Stimulated activated CD8-positive, alpha-beta memory T cell treated with anti-CD3 and anti-CD28 coated beads, Interleukin-2, amount 100 ng/mL, for 48 hours (primary cell): Measurements from ENCODE around the gene MAML3.

Experiments used
- DNase-seq, 2 donors: peaks; one replicate each; pipeline ENCODE4 v3.0.0-alpha.2; 2020; ENCODE audit warnings: low read depth in 2 of 2

Gene MAML3

DNA sequence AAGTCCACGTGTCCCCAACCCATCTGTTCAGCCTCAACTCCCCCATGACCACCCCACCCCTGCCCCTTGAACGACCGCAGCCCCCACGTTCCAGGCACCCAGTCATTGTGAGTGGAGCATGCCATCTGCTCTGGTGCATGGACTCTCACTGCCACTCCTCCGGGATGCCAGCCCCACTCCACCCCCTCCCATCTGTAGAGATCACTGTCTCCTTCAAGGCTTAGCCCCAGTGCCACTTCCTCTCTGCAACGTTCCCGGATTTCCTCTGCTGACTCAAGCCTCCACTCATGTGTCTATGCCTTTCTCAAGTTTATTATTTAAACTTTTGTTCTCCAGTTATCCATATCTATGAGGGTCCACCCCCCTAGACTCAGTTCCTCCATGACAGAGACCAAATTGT, 54.0 kb downstream of the MAML3 start:
- no peak for DNase-seq

DNA sequence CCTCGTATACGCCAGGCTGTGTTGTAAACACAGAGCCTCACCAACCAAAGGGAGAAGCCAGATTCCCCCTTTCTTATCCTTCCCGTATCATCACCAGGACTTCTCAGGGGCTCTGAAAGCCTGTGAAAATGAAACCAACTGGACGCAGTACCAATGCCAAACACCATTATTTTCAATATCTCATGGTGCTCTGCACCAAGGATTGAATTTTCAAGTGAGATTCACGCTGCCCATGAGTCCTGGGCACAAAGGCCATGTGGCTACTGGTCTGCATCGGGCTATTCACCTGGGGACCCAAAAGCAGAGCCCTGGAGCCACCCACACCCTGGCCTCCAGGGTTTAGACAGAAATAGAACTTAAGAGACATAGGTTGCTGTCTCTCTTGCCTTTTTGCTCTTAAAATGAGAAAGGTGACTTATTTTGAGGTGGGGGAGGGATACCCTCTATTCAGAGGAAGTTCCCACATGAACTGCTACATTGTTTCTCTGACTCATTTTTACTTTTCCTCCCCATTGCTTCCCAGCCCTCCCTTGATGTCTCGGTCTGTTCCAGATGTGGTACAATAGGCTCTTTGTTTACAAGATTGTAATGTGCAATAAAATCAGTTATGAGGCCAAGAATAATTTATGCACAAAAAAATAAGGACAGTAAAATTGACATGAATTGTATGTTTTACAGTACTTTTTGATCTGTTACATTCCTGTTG, 55.4 kb downstream of the MAML3 start:
- no peak for DNase-seq

DNA sequence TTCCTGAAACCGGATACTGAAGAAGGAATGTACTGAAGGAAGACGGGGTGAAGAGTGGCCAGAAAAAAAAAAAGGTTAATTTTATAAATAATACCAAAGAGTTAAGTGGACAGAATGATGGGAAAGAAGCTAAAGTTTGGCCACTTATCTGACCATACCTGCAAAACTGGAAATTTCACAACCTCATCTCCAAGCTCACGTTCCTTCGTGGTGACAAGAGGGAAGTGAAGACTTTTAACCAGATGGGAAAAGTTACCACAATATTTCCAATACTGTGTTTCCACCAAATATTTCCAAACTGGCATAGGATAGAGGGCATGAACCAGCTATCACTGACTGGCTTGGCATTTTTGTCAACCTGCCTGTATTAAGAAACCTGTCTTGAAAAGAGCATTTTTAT, 56.4 kb downstream of the MAML3 start:
- no peak for DNase-seq

DNA sequence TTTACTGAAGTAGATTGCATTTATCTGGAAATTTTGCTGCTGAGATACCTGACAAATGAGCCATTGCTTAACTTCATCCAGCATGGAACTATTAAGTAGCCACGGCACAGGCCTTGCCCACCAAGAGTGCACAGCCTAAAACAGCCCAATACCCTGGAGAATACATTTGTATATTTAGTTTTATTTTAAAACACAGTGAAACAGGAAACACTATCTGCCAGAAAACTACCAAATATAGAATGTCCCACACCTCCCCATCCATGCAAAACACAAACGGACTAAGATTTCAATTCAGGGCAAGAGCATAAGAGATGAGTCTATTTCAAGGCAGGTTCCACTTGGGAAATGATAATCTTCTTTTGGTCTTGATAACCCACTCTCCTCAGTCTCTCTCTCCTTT, 57.1 kb downstream of the MAML3 start:
- DNase-seq = no peak

DNA sequence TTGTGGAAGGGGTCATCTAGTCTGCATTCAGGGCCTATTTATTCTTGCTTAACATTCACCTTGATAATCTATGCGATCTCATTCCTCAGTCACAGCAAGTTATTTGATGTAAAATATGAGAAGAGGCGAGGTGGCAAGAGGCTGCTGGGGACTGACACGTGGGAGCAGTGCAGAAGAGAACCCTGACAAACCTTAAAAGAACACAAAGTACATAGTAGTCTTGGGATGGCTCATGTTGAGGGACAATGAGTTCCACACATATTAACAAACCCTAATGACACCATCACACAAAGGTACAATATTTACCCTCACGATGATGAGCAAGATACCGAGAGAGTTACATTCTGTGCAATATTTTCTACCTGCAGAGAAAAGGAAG, 57.5 kb downstream of the MAML3 start:
- DNase-seq = no peak

DNA sequence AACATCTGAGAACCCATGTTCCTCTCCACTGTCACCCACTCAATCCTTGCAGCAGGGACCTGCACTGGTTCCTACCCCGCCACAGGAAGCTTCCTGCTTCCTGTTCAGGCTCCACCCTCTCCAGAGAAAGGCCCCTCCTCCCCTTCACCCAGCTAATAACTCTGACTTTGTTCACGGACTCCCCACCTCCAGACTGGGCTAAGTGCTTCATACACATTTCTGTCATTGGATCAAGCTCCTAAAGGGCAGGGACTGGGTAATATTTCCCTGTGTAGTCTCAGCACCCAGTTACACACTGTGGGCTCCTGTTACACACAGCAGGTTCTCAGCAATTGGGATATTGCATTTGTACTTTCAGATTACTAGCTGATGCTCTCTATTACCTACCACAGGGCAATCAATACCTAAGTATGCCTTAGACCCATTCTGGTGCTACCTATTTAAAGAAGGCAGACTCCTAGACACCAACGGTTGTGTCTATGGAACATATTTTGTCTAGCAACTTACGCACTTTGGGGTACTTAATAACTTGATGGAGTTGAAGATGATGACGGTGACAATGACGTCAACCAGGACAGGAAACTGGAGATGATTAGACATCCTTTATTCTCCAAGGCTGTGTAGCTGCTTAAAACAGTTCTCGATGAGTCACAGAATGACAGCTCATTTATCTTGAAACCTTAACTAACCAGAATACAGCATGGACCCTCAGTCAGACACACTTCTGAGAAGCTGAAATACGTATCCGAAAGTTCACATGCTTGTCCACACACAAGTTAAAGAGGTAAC, 58.1 kb downstream of the MAML3 start:
- DNase-seq = peak; percentile 23 to 45

DNA sequence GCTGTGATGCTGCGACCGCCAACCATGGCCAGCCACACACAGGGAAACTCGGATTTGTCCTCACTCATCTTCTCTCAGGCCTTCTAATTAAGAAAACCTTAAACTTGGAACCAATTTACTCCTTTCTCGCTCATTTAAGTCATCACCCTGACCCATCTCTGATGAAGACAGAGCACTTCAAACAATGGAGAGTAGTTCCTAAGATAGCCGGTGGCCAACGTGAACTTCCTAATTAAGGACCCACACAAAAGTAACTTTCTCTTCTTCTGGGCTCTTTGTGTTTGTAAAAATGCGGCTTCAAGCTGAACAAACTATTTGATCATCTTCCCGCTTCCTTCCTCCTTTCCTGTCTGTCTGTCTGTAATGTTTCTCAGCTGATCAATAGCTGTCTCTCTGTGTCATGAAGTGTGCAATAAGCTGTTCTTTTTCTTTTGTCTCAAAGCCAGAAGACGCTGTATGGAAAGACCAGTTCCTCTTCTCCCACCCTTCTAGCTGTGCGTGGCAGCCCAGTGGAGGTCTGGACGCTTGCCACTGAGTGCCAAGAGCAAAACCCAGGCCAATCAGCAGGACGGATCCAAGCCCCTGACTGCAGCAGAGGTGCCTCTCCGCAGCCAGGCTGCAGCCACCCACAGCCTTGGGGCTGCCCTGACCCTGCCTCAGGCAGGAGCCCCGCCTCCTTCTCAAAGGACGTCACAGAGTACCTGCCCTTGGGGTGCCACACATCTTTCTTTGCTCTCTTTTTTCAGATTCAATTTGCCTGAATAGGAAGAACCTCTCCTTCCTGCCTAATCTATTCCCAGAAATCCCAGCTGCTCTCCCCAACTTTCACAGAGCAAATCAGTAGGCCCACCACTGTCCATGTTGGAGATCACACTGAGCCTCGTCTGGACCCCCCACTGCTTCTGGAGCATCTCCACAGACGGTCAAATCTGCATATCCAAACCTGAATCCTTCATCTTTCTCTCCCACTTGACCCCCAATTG, 59.3 kb downstream of the MAML3 start:
- peak; percentile 30 to 51 for DNase-seq

DNA sequence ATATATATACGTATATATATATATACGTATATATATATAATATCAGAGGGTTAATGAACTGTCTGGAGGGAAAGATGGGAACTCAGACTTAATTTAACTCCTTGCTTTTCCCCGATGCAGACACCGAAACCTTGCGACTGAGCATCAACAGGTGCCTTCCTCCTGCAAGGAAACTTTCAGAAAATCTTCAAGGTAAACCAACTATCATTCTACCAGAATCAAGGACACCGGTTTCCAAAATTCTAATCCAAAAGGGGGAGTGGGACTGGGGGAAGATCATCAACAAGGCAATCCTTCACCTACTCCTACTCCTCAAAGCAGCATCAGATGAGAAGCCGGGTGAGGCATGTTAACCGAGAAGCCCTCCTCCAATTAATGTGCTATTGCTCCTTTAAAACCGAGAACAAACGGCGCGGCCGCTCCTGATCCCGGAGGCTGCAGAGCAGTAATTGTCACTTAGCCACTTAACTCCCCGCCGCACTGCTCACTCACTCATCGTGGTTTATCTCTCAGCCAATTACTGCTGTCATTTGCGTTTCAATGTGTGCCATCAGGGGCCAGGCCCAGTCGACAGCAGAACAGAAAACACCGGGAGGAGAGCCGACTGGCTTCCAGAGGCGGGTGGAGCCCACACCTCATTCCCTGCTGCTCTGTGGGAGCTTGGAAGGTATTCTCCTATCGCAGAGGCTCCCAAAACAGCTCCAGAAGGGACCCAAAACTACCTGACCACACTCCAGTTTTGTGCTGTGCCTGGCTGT, 61.7 kb downstream of the MAML3 start:
- DNase-seq = no peak

DNA sequence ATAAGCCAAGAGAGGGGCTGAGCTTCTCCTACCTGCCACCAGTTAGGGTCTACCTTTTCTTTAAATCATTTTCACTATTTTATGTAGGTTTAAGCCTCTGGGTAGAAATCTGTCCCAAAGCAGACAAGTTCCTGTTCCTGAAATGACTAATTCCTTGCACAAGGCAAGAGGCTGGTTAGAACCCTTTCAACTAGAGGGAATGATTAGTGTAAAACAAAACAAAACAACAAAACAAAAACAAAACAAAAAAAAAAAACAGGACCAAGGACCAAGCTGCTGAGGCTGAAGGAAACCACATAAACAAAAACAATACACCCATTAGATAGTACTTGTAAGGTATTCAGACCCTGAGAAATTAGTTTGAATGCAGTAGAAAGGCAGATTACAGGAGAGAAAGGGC, 62.7 kb downstream of the MAML3 start:
- no peak for DNase-seq

DNA sequence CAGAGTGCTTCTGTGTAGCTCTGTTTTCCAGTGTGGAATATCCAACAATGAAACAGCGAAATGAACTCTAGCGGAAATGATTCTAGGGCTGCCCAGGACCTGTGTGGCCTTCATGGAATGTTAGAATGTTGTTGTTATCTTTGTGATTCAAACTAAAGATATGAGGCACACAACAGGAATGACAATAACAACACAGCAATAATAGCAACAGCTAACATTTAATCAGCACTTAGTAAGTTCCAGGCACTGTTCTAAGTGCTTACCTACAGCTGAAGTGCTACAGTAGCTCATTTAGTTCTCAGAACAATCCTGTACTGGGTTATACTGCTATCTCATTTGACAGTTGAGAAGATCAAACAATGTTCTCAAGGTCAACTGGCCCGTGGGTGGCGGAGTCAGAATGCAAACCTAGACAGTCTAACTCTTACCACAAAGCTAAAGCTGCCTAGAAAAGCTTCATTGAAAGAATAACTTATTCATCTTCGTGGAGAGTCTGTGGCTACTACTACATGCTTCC, 63.7 kb downstream of the MAML3 start:
- DNase-seq = no peak

DNA sequence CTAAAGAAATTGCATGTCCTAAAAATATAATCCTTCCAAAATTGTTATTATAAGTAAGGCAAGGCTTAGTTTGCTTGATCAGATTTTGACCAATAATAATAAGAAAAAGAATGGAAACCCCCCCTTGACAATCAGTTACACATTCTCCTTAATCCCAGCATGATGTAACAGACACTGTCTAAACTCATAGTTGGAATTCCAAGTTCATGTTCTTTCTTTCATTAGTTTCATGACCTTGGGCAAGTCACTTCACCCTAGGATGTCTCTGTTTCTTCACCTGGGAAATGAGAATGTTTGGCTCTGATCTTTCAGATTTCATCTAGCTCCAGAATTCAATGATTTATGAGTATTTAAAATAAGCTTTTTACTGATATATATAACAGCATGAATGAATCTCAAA, 64.8 kb downstream of the MAML3 start:
- no peak for DNase-seq

DNA sequence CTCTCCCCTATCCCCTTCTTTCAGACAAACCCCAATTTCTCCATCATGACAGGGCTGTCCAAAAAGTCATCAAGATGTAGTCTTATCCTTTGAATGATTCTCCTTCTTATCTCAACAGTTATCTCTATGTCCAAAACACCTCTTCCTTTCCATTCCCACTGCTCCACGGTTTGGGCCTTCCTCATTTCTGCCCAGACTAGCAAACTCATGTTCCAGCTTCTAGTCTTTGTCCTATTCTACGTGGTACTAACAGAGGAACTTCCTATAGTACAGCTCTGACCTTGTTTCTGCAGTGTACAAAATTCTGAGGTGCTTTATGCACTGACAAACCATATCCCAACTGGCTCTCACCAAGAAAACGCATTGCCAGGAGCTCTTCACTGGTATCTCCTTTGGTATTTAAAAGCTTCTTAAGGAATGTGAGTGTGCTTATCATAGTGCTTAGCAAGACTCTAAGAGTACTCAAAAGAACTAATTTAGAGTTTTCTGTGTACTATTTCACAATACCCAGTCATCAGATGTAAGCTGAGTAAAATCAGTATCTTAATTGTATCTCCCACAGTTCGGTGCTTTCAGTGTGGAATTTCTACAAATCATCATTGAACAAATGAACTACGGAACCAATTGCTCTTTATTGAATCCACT, 65.5 kb downstream of the MAML3 start:
- DNase-seq = no peak

DNA sequence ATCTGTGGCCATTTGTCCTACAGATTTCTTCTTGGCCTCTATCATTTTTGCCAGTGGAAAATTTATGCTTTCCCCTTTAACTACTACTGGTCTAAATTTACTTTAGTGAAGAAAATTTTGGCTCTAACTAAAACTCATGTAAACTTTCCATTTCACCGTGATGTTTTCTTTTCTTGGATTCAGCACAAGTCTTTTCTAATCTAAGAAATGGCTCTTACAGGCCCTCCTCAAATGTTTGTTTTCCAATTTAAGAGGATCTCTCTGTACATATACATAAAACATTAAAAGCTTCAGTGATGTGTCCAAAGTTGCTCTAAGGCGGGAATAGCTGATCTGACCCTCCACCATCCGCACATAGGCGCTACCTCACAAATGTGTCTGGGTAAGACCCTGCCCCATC, 68.1 kb downstream of the MAML3 start:
- no peak for DNase-seq

DNA sequence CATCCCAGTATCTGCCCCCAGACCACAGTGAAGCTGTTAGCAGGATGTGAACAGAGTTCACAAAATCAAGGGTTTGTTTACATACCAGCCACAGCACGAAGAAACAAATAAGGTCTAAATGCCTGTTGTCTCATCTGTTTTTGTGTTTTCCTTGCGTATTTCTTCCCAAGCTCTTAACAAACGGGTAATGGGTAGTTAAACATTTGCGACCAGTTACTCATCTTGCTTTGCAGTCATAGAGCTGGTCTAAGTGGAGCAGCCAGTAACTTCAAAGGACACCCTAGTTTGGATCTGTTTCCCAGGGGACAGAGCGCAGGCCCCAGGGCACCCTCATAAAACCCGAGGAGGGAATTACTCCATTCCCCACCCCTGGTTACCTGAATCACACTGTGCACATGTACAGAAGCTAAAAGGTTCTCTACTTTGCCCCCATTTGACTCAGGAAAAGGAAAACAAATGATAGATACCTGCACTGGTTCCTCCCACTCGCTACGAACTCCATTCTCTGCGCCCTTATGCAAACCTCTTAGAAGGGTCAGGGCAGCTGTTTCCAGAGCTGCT, 68.8 kb downstream of the MAML3 start:
- no peak for DNase-seq

DNA sequence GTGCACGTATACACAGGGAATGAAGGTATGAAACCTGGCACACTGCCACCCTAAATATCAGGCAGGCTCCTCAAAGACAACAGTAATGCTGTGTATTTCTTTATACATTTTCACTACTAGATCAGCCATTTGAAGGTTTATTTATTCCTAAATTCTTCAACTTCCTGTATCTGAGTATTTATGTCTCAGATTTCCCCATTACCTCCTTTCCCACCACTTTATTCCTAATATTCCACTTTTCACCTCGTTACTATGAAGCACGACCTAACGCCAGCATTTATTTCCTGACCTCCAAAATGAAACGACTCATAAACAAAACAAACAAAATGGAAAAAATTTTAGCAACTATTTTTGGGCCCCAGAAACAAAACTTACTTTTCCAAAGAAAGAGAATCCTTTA, 69.6 kb downstream of the MAML3 start:
- no peak for DNase-seq

DNA sequence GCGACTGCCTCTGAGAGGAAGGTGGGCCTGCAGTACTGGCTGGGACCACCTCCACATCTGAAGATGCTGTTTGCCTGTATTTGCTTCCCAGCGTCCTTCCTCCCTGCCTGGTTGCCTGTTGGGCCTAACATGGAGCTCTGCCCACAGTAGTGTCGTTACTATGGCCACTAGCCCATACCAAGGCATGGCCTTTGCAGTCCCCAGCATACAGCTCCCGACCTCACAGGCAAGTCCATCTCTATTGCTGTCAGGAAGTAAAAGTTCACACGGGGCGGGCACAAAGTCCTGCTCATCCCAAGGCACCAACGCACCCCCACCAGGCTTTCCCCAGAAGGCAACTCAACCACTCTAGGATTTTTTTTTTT, 71.6 kb downstream of the MAML3 start:
- DNase-seq = no peak

DNA sequence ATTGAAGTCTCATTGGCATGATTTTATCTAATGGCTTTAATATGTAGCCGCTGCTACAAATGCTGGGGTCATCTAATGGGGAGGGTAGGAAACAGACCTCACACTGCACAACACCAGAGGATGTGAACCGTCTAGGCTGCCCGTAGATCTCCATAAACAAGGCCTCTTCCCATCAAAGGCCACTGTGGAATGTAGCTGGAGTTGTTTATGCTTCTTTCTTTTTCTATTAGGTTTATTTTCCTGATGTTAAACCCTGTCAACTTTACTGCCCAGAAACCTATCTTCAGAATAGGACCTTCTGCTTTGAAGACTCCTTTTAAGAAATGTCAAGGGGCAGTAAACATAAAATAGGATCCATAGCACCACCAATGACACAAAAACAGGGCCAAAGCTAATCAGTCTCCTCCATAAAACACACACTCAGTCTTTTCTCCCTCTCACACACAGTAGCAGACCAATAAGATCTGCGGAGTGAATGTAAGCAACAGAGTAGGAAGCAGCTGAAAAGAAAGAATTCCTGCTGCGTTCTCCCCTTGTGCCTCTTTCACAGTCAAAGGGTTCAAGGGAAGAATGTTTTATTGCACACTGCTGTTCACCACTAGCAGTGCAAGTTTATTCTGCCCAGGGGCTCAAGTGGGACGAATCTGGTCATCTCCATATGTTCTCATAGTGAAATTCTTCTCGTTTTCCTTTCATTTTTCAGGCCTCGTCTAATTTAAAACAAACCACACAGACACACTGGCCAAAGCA, 72.2 kb downstream of the MAML3 start:
- DNase-seq = no peak

DNA sequence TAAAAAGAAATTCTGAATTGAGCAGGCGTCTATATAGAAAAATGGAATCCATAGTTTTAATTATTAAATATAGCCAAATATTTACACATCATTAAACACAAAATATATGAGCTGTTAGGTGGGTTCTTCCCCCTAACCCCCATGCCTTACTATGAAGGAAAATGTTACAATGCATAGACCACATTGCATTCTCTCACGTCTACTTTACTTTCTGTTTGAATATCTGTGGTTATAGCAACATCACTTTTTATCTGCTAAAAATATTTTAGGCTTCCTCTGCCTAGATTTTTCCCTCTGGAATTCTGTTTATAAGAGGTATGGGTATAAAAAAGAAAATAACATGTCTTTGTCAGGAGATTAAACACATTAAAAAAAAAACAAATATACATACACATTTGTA, 73.1 kb downstream of the MAML3 start:
- DNase-seq = no peak

DNA sequence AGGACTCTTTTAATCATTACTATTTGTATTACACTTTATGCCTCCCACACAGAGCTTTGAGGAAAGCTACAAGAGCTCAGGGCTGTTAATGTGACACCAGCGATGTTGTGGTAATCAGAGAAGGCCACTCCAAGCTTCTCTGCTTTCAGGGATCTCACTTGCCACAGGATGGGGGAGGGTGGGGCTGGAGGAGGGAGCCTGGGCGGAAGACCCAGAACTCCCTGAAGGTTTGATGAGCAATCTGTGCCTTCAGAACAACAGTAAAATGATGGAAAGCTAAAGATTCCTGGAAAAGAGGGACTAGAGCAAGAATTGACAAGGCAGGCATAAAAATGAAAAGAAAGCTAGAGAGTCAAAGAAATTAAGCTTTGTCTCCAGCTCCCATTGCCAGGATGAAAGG, 75.6 kb downstream of the MAML3 start:
- no peak for DNase-seq

DNA sequence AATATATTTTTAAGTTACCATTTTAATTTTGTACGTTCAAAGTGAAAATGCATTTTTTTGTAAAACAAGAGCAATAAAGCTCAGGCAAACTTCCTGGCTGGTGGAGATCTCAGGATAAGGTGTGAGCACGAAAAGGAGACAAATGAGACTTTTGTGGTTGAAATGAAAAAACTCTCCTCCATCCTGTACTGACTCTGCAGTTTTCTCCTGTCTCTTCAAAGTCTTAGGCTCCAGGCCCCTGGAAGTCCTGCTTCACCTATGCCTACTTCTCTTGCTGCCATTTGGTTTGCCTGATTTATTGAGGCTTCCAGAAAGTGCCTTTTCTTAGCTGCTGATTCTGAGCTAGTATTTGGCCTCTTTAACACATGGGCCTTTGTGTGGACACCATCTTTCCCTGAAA, 77.7 kb downstream of the MAML3 start:
- no peak for DNase-seq
